ENCODE results near the gene SLC35G2.

DNA sequence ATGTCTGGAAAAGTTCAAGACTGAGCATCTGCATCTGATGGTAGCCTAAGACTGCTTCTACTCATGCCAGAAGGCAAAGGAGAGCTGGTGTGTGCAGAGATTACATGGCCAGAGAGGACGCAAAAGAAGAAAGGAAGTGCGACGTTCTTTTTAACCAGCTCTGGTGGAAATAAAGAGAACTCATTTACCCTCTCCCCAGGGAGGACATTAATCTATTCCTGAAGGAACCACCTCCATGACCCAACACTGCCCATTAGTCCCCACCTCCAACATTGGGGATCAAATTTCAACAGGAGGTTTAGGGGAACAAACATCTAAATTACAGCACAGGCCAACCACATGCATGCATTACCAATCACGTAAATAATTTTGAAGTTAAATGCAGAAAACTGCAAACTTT, 41.6 kb downstream of the SLC35G2 start:
- TF ChIP-seq POU2F2 (IDR thresholded peaks at IDR 0.05; ENCODE audit: low read depth, low read length) (no peak), POLR2A (IDR thresholded peaks at IDR 0.05; ENCODE audit: low read depth, low read length) (no peak), POLR2AphosphoS5 (IDR thresholded peaks at IDR 0.05; ENCODE audit: low read depth, low read length) (no peak), TAF1 (IDR thresholded peaks at IDR 0.05; ENCODE audit: low read depth, low read length) (no peak), PAX5 (IDR thresholded peaks at IDR 0.05; ENCODE audit: insufficient read depth, low read length, severe bottlenecking) (no peak)

Measured in GM12891 (cell line).